Right lobe of liver (tissue), 6 donors: ENCODE measurements around the gene PIEZO2. TPM values are rescaled to one million over a fixed set of nuclear protein-coding genes. Genes with fewer than 3 reads are reported as not detected.
A peak's percentile ranks its signal among the peaks of the same experiment; 100 is the strongest.

Experiments
- ATAC-seq, 4 donors: fragments of 200-7000 bp; cut with Tn5 transposase; one replicate each; pipeline ENCODE4 v1.9.1; 2020; ENCODE audit warnings: mild to moderate bottlenecking in 4 of 4, moderate library complexity in 4 of 4
- DNase-seq, 3 donors: peaks; one replicate each; pipeline ENCODE4 v3.0.0-alpha.2; 2020
- H3K27ac ChIP-seq, 3 donors: fragments of 200-600 bp; one replicate each; pipeline ENCODE4 v1.8.0; 2022
- H3K27me3 ChIP-seq, 2 donors: fragments of 200-600 bp; one replicate each; pipeline ENCODE4 v1.8.0; 2022
- H3K36me3 ChIP-seq, 4 donors: fragments of 200-600 bp; sonication (generic) in 1 of 4; one replicate each; pipeline versions ENCODE4 v1.5.1 to v1.8.0; 2017 to 2022; ENCODE audit warnings: control low read depth in 1 of 4
- H3K4me1 ChIP-seq, 4 donors: fragments of 200-600 bp; sonication (generic) in 1 of 4; one replicate each; pipeline versions ENCODE4 v1.5.1 to v1.8.0; 2017 to 2022; ENCODE audit warnings: control low read depth in 1 of 4
- H3K4me3 ChIP-seq, 3 donors: fragments of 200-600 bp; one replicate each; pipeline ENCODE4 v1.8.0; 2022
- H3K9me3 ChIP-seq, 4 donors: fragments of 200-600 bp; sonication (generic) in 1 of 4; one replicate each; pipeline versions ENCODE4 v1.5.1 to v1.8.0; 2017 to 2022; ENCODE audit warnings: control low read depth in 1 of 4
- POLR2A ChIP-seq: fragments of 450-650 bp; IDR thresholded peaks from one replicate; pipeline ENCODE4 v1.6.1; 2017; ENCODE audit warnings: antibody characterized with exemption, mild to moderate bottlenecking
- WGBS: methylation state at CpG from one replicate; pipeline ENCODE4 v1.1.6; 2018; ENCODE audit warnings: low coverage, low lambda C conversion rate; ENCODE audit not compliant: insufficient coverage; ENCODE audit errors: missing lambda C conversion rate; 5-methylcytosine and 5-hydroxymethylcytosine counted together
- intact Hi-C, 2 donors: fragments of 100-400 bp; cut with DNase I; formaldehyde crosslinking; loops; one replicate each; pipeline versions ENCODE4 v1.11.2 to v1.14.1; 2022
- total RNA-seq, 6 experiments: library from RNA; depleted of rRNA in 2 of 6; stranded (reverse); fragments of >200 nt in 2 of 6; fragmentation: NEBNext Ultra II Directional in 3 of 6; extraction: Animal tissue kit (Norgen Biotek cat#: 25700) in 3 of 6; gene quantifications; one replicate each; pipeline versions ENCODE4 v1.1.0 to v1.2.4, GENCODE V29; 2016 to 2023
- TF ChIP-seq, protein P1 (sequence below), 4 donors: fragments of 200-600 bp in 3 of 4; fragments of 450-650 bp in 1 of 4; IDR thresholded peaks; one replicate each; pipeline versions ENCODE4 v1.5.1 to v1.8.0; 2016 to 2022; ENCODE audit warnings: antibody characterized with exemption in 4 of 4, mild to moderate bottlenecking in 2 of 4
- donor health status: DM: no; HTN: yes; CAD: no.
- donor health status: DM: no; HTN: no; CAD: no.
- donor health status: DM: no; HTN: no; CAD: no.
- donor health status: DM: no; HTN: yes; CAD: no.
- donor health status: DM: no; HTN: yes; CAD: no.

The PIEZO2 gene
- total RNA-seq, 6 experiments from 2014 or later: 6.6 to 16.9 (median 10.1) TPM

DNA sequence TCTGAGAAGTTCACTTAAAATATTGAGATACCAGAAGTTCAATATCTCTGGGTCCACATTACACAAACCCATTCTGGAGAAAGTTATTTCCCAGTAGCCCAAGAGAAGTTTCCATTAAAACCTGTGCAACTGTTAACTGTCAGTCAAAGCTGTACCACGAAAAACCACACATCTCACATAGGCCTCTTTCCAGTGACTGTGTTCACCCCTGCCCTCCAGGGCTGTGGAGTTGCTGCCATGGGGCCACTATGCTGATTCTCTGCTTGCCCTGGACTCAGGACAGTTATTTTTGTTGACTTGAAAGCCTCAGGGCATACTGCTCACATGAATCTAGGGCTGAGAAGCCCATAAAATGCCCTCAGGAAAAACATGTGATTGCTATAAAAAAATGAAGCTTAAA is 153.8 kb downstream of the PIEZO2 start:
- H3K36me3 ChIP-seq: no peaks in the 10 kb centered on the region
- ATAC-seq: no peak
- no peak overlapping the region for H3K4me3 ChIP-seq
- TF ChIP-seq, protein P1, sequence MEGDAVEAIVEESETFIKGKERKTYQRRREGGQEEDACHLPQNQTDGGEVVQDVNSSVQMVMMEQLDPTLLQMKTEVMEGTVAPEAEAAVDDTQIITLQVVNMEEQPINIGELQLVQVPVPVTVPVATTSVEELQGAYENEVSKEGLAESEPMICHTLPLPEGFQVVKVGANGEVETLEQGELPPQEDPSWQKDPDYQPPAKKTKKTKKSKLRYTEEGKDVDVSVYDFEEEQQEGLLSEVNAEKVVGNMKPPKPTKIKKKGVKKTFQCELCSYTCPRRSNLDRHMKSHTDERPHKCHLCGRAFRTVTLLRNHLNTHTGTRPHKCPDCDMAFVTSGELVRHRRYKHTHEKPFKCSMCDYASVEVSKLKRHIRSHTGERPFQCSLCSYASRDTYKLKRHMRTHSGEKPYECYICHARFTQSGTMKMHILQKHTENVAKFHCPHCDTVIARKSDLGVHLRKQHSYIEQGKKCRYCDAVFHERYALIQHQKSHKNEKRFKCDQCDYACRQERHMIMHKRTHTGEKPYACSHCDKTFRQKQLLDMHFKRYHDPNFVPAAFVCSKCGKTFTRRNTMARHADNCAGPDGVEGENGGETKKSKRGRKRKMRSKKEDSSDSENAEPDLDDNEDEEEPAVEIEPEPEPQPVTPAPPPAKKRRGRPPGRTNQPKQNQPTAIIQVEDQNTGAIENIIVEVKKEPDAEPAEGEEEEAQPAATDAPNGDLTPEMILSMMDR (IDR thresholded peaks at IDR 0.05): no peak
- TF ChIP-seq POLR2A: no peak
- intact Hi-C loops: no loop called here
- no peaks in the 10 kb centered on the region for H3K4me1 ChIP-seq
- H3K27ac ChIP-seq: no peak overlapping the region
- no peaks in the 10 kb centered on the region for H3K9me3 ChIP-seq
- H3K27me3 ChIP-seq: no peaks in the 10 kb centered on the region
- no peak for DNase-seq
- WGBS: 40% methylated on average over 1 of the region's 1 CpG

- no peak overlapping the region for H3K4me3 ChIP-seq
- H3K36me3 ChIP-seq: no peaks in the 10 kb centered on the region
- ATAC-seq (no peak), DNase-seq (no peak)
- H3K9me3 ChIP-seq: peaks cover 0 to 9% (median 3%) of the 10 kb centered on the region in 4 donors
- intact Hi-C loops: loop anchor here in 1 of 2 donors (10.0 kb wide), 1 partner anchor 55 kb away; no protein-coding TSS in a partner anchor
- TF ChIP-seq, protein P1 (IDR thresholded peaks at IDR 0.05): no peak
- TF ChIP-seq POLR2A: no peak
- no peaks in the 10 kb centered on the region for H3K27me3 ChIP-seq
- no peaks in the 10 kb centered on the region for H3K4me1 ChIP-seq
- WGBS: 53% methylated on average over 2 of the region's 2 CpGs
- H3K27ac ChIP-seq: no peak overlapping the region
Measured at GRCh38 chr18:10989486-10989885, 159.9 kb downstream of the PIEZO2 start.

- WGBS: 64% methylated on average over 2 of the region's 2 CpGs
Measured at GRCh38 chr18:10985689-10986088, 163.7 kb downstream of the PIEZO2 start.

GRCh38 chr18:10979411-10979810 is 170.0 kb downstream of the PIEZO2 start:
- no peak overlapping the region for H3K4me3 ChIP-seq
- WGBS: 63% methylated on average over 7 of the region's 7 CpGs
- ATAC-seq (no peak), DNase-seq (no peak)
- no peaks in the 10 kb centered on the region for H3K4me1 ChIP-seq
- intact Hi-C loops: no loop called here
- no peaks in the 10 kb centered on the region for H3K36me3 ChIP-seq
- no peak for TF ChIP-seq POLR2A
- TF ChIP-seq, protein P1 (IDR thresholded peaks at IDR 0.05): no peak
- H3K9me3 ChIP-seq: peaks cover 0 to under 1% (median 0%) of the 10 kb centered on the region in 4 donors
- no peak overlapping the region for H3K27ac ChIP-seq
- no peaks in the 10 kb centered on the region for H3K27me3 ChIP-seq

More at GRCh38 chr18:10985689-10986088, 163.7 kb downstream of the PIEZO2 start:
- Histone ChIP-seq H3K27me3 (no peaks in the 10 kb centered on the region), H3K27ac (no peak overlapping the region), H3K9me3 (peaks cover 0 to 10% (median 3%) of the 10 kb centered on the region in 4 donors), H3K4me1 (no peaks in the 10 kb centered on the region), H3K4me3 (no peak overlapping the region), H3K36me3 (no peaks in the 10 kb centered on the region)
- DNase-seq (no peak), ATAC-seq (peak in 1 of 4 donors; percentile 30)
- TF ChIP-seq, protein P1 (IDR thresholded peaks at IDR 0.05): no peak
- TF ChIP-seq POLR2A: no peak
- intact Hi-C loops: loop anchor here in 1 of 2 donors (10.0 kb wide), 1 partner anchor 59 kb away; no protein-coding TSS in a partner anchor

DNA sequence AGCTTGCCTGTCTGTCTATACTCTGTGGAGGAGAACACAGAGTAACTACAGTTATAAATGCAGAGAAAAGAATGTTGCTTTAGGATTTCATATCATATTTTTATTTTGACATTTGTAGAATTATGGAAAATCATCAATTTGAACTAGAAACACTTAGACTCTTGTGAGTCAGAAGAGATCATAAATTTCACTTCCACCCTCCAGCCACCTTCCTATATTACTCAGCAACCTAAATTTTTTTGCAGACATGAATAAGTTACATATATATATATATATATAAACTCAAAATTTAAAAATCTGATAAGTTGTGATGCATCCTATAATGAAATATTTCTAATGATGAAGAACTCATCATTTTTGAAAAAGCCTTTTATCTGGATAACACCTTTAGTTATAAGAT is 172.3 kb downstream of the PIEZO2 start:
- no peaks in the 10 kb centered on the region for H3K36me3 ChIP-seq
- no peak for TF ChIP-seq POLR2A
- DNase-seq (no peak), ATAC-seq (no peak)
- H3K27me3 ChIP-seq: no peaks in the 10 kb centered on the region
- intact Hi-C loops: no loop called here
- no peaks in the 10 kb centered on the region for H3K9me3 ChIP-seq
- H3K4me1 ChIP-seq: no peaks in the 10 kb centered on the region
- no peak overlapping the region for H3K27ac ChIP-seq
- no peak overlapping the region for H3K4me3 ChIP-seq
